Measurements from ENCODE around the gene CHST11. TPM values are rescaled to one million over a fixed set of nuclear protein-coding genes. Genes with fewer than 3 reads are reported as not detected.

Gene CHST11
- total and polyA plus RNA-seq, 4 donors, result 0.57 to 11.1 (median 3.7) TPM

DNA sequence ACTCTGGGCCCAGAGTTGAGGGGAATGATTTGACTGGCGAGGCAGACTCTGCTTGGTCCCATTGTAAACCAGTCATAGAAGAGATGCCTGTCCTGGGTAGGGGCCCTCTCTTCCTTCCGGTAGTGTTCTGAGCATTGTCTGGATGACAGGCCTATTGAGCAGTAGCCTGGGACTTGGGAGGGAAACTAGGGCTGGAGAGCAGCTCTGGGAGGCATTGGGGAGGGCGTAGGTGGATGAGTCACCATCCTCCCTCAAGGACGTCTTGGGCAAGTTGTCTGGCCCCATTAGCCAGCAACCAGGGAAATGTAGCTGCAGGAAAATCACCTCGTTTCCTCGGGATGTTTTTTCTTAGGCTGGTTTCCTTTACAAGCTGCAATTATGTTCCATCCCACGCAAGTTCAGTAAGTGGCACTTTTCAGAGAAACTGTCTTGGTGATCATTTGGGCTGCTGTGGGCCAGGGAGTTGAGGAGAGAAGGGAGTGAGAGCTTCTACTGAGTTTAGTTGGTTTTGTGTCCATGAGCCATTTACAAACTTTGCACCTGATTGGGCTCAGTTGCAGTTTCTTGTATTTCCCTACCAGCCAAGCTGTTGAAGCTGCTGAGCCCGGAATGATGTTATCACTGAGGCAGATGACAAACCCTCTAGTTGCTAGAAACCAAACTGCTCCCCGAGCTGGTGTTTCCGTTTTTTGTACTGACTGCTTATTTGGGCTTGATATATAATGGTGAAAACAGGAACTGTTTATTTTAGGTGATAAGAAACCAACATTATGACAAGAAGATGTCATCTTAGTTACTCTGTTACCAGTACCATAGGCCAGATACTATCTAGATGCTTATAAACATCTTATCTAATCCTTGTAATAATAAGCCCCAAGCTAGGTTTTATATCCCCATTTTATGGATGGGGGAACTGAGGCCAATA is 147.6 kb downstream of the CHST11 start:
- H3K4me3 ChIP-seq (ENCODE audit: low read depth in 1 of 3, low read length in 3 of 3), result no peak overlapping the region
- TF ChIP-seq JUND (IDR thresholded peaks at IDR 0.05), result peak; percentile 47 to 73
- TF ChIP-seq YY1 (IDR thresholded peaks at IDR 0.05), result no peak
- TF ChIP-seq, protein P1, sequence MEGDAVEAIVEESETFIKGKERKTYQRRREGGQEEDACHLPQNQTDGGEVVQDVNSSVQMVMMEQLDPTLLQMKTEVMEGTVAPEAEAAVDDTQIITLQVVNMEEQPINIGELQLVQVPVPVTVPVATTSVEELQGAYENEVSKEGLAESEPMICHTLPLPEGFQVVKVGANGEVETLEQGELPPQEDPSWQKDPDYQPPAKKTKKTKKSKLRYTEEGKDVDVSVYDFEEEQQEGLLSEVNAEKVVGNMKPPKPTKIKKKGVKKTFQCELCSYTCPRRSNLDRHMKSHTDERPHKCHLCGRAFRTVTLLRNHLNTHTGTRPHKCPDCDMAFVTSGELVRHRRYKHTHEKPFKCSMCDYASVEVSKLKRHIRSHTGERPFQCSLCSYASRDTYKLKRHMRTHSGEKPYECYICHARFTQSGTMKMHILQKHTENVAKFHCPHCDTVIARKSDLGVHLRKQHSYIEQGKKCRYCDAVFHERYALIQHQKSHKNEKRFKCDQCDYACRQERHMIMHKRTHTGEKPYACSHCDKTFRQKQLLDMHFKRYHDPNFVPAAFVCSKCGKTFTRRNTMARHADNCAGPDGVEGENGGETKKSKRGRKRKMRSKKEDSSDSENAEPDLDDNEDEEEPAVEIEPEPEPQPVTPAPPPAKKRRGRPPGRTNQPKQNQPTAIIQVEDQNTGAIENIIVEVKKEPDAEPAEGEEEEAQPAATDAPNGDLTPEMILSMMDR (IDR thresholded peaks at IDR 0.05; ENCODE audit: low read depth, low read length, missing input control), result no peak
- TF ChIP-seq NR2F2 (IDR thresholded peaks at IDR 0.05), result no peak
- TF ChIP-seq, protein P2, sequence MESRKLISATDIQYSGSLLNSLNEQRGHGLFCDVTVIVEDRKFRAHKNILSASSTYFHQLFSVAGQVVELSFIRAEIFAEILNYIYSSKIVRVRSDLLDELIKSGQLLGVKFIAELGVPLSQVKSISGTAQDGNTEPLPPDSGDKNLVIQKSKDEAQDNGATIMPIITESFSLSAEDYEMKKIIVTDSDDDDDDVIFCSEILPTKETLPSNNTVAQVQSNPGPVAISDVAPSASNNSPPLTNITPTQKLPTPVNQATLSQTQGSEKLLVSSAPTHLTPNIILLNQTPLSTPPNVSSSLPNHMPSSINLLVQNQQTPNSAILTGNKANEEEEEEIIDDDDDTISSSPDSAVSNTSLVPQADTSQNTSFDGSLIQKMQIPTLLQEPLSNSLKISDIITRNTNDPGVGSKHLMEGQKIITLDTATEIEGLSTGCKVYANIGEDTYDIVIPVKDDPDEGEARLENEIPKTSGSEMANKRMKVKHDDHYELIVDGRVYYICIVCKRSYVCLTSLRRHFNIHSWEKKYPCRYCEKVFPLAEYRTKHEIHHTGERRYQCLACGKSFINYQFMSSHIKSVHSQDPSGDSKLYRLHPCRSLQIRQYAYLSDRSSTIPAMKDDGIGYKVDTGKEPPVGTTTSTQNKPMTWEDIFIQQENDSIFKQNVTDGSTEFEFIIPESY (IDR thresholded peaks at IDR 0.05), result no peak
- no peak for TF ChIP-seq RAD21 (IDR thresholded peaks at IDR 0.05)
- TF ChIP-seq, protein P3, sequence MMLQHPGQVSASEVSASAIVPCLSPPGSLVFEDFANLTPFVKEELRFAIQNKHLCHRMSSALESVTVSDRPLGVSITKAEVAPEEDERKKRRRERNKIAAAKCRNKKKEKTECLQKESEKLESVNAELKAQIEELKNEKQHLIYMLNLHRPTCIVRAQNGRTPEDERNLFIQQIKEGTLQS (IDR thresholded peaks at IDR 0.05), result no peak
- WGBS, result 66% methylated on average over 10 of the region's 10 CpGs
- H3K27ac ChIP-seq (ENCODE audit: low read depth in 1 of 2, low read length in 2 of 2), result peak overlapping the region; percentile 13 to 50
- no peak overlapping the region for H3K9ac ChIP-seq (ENCODE audit: low read depth in 1 of 2, low read length in 2 of 2)
- no peaks in the 10 kb centered on the region for H3K4me1 ChIP-seq (ENCODE audit: control insufficient read depth in 4 of 4, insufficient read depth in 4 of 4, low read length in 3 of 4)
- peaks cover 0 to 3% (median 0%) of the 10 kb centered on the region in 4 donors for H3K27me3 ChIP-seq (ENCODE audit: control insufficient read depth in 4 of 4, insufficient read depth in 4 of 4, low read length in 3 of 4)
- H3K36me3 ChIP-seq (ENCODE audit: control insufficient read depth in 4 of 4, insufficient read depth in 3 of 4, low read depth in 1 of 4, low read length in 3 of 4), result no peaks in the 10 kb centered on the region
- no peak for DNase-seq (ENCODE audit: low spot score)
- H3K9me3 ChIP-seq (ENCODE audit: control insufficient read depth in 4 of 4, low read length in 3 of 4), result no peaks in the 10 kb centered on the region

DNA sequence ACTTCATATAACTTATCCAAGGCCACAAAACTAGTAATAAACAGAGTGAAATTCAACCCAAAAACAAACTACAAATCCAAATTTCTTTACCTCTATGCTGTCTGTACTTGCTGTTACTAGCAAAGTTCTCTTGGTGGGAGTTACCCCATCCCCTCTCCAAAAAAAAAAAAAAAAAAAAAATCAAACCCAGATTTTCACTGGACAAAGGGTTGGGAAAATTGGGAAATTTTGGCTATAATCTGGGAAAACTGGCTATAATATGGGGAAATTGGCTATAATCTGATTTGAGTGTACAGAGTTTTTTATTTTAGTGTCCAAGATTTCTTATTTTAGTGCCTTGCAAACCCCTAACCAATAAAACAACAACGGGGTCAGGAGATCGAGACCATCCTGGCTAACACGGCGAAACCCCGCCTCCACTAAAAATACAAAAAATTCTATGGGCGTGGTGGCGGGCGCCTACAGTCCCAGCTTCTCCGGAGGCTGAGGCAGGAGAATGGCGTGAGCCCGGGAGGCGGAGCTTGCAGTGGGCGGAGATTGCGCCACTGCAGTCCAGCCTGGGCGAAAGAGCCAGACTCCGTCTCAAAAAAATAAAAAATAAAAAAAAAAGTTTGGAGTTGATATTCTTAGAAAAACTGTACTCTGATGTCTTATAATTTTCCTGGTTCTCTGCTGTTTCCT is 148.4 kb downstream of the CHST11 start:
- Histone ChIP-seq H3K9ac (ENCODE audit: low read depth in 1 of 2, low read length in 2 of 2) (no peak overlapping the region), H3K27ac (ENCODE audit: low read depth in 1 of 2, low read length in 2 of 2) (no peak overlapping the region), H3K36me3 (ENCODE audit: control insufficient read depth in 4 of 4, insufficient read depth in 3 of 4, low read depth in 1 of 4, low read length in 3 of 4) (no peaks in the 10 kb centered on the region), H3K27me3 (ENCODE audit: control insufficient read depth in 4 of 4, insufficient read depth in 4 of 4, low read length in 3 of 4) (peaks cover 0 to 3% (median 0%) of the 10 kb centered on the region in 4 donors), H3K9me3 (ENCODE audit: control insufficient read depth in 4 of 4, low read length in 3 of 4) (no peaks in the 10 kb centered on the region), H3K4me3 (ENCODE audit: low read depth in 1 of 3, low read length in 3 of 3) (no peak overlapping the region), H3K4me1 (ENCODE audit: control insufficient read depth in 4 of 4, insufficient read depth in 4 of 4, low read length in 3 of 4) (no peaks in the 10 kb centered on the region)
- 92% methylated on average over 16 of the region's 16 CpGs for WGBS
- no peak for DNase-seq (ENCODE audit: low spot score)
- no peak for TF ChIP-seq NR2F2 (IDR thresholded peaks at IDR 0.05)
- TF ChIP-seq TAF1 (conservative IDR thresholded peaks at IDR 0.05), result no peak
- TF ChIP-seq, protein P4, sequence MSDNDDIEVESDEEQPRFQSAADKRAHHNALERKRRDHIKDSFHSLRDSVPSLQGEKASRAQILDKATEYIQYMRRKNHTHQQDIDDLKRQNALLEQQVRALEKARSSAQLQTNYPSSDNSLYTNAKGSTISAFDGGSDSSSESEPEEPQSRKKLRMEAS (IDR thresholded peaks at IDR 0.05), result no peak
- no peak for TF ChIP-seq GABPA (IDR thresholded peaks at IDR 0.05 in 1 of 2, conservative IDR thresholded peaks at IDR 0.05 in 1 of 2)
- no peak for TF ChIP-seq RXRA (IDR thresholded peaks at IDR 0.05)
- TF ChIP-seq, protein P2 (IDR thresholded peaks at IDR 0.05), result no peak
- TF ChIP-seq, protein P3 (IDR thresholded peaks at IDR 0.05), result no peak
- TF ChIP-seq SP1 (IDR thresholded peaks at IDR 0.05), result no peak
- TF ChIP-seq HNF4G (IDR thresholded peaks at IDR 0.05), result no peak
- no peak for TF ChIP-seq EGR1 (IDR thresholded peaks at IDR 0.05; ENCODE audit: low read depth in 2 of 2)
- no peak for TF ChIP-seq FOXA2 (IDR thresholded peaks at IDR 0.05)
- TF ChIP-seq FOXA1 (IDR thresholded peaks at IDR 0.05), result no peak
- TF ChIP-seq HNF4A (conservative IDR thresholded peaks at IDR 0.05), result no peak
- TF ChIP-seq JUND (IDR thresholded peaks at IDR 0.05), result no peak
- TF ChIP-seq, protein P1 (IDR thresholded peaks at IDR 0.05; ENCODE audit: low read depth, low read length, missing input control), result no peak
- no peak for TF ChIP-seq RAD21 (IDR thresholded peaks at IDR 0.05)
- TF ChIP-seq YY1 (IDR thresholded peaks at IDR 0.05), result no peak

Data from liver (tissue), 9 donors.